Spinal cord (tissue), 10 donors: ENCODE data around the gene TKTL1. TPM values are rescaled to one million over a fixed set of nuclear protein-coding genes. Genes with fewer than 3 reads are reported as not detected.

Experiments used
- DNase-seq, 6 donors: peaks; one replicate each; pipeline versions ENCODE4 v3.0.0 to v3.0.0-alpha.2; 2013 to 2015; ENCODE audit warnings: low spot score in 6 of 6, low read depth in 4 of 6
- H3K27ac ChIP-seq: one replicate; pipeline ENCODE4 v1.5.1; 2013; ENCODE audit warnings: low read depth, low read length, control low read depth
- H3K27me3 ChIP-seq: one replicate; pipeline ENCODE4 v1.6.1; 2013; ENCODE audit warnings: low read length; ENCODE audit not compliant: control insufficient read depth, insufficient read depth
- H3K36me3 ChIP-seq: one replicate; pipeline ENCODE4 v1.6.1; 2013; ENCODE audit warnings: low read length; ENCODE audit not compliant: control insufficient read depth, insufficient read depth
- H3K4me1 ChIP-seq: one replicate; pipeline ENCODE4 v1.6.1; 2013; ENCODE audit warnings: low read length; ENCODE audit not compliant: control insufficient read depth, insufficient read depth
- H3K4me3 ChIP-seq: one replicate; pipeline ENCODE4 v1.5.1; 2013; ENCODE audit warnings: low read depth, low read length, control low read depth
- H3K9me3 ChIP-seq: one replicate; pipeline ENCODE4 v1.6.1; 2013; ENCODE audit warnings: low read length; ENCODE audit not compliant: control insufficient read depth, insufficient read depth
- WGBS: methylation state at CpG from one replicate; pipeline ENCODE4 v1.1.5; 2013; ENCODE audit warnings: missing lambda C conversion rate; ENCODE audit not compliant: insufficient coverage; 5-methylcytosine and 5-hydroxymethylcytosine counted together
- polyA plus RNA-seq, 2 donors: library from polyadenylated mRNA; unstranded; fragments of 120-200 nt; gene quantifications; one replicate each; pipeline ENCODE4 v1.2.1, GENCODE V29; 2013; ENCODE audit not compliant: insufficient read length in 2 of 2
- total RNA-seq, 2 donors: library from RNA; depleted of rRNA in 1 of 2; stranded (reverse); fragments of 120-200 nt in 1 of 2; fragments of >200 nt in 1 of 2; gene quantifications; one replicate each; pipeline versions ENCODE4 v1.2.3 to v1.2.4, GENCODE V29; 2013 to 2014
- donor health status: healthy.

Gene TKTL1
- total and polyA plus RNA-seq, 4 donors = 1.9 to 22.6 (median 15.9) TPM

DNA sequence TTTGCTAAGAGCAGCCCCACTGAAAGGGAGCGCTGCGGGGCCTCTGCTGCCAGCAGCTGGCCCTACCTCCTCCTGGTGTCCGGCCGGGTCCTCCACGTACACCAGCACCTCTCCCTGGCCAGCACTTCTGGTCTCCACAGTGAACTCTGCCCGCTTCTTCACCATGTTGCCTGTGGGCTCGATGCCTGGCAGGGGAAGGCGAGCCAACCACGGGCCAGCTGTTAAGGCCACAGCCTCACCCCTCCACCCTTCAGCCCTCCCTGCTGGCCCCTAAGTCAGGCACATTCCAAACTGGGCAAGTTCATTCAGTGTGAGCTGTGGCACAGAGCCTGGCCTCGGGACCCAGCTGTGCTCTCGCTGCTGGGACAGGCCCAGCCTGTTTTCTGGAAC is 71.1 kb downstream of the TKTL1 start:
- WGBS = 86% methylated on average over 11 of the region's 11 CpGs
- H3K27ac ChIP-seq = no peak overlapping the region
- H3K4me1 ChIP-seq = peaks cover 40% of the 10 kb centered on the region
- no peak overlapping the region for H3K4me3 ChIP-seq
- H3K27me3 ChIP-seq = no peaks in the 10 kb centered on the region
- H3K9me3 ChIP-seq = no peaks in the 10 kb centered on the region
- DNase-seq = no peak
- H3K36me3 ChIP-seq = peaks cover 73% of the 10 kb centered on the region

DNA sequence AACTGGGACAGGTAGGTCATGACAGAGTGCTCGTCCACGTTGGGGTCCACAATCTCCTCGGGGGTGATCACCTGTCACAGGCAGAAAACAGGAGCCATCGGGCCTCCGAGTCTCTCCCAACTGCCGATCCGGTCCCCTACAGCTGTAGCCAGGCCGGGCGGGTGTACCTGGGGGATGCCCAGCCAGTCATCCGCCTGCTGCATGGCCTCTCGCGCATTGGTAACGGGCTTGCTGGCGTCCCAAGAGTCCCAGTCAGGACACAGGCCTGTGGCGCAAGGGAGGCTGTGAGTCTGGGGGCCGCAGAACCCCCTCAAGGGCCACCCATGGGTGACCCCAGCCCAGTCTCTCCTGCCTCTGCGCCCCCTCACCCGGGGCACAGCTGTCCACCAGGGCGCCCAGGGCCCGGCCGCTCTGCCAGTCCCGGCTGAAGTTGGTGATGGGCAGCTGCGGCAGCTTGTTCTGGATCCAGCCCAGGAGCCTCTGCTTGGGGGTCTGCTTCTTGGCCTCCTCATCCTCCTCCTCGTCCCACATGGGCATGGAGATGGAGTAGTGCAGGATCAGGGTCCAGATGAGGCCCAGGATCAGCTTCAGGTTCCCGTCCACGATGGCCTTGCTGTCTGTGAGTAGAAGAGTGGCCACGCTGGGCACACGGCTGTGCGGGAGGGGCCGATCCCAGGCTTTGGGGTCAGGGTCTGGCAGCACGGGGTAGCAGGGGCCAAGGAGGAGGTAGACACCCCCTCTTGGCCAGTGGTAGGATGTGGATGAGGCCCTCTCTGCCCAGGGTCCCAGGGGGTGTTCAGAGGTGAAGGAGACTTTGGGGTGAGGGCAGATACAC is 72.1 kb downstream of the TKTL1 start:
- Histone ChIP-seq H3K27me3 (no peaks in the 10 kb centered on the region), H3K4me1 (peaks cover 50% of the 10 kb centered on the region), H3K9me3 (no peaks in the 10 kb centered on the region), H3K36me3 (peaks cover 62% of the 10 kb centered on the region), H3K27ac (no peak overlapping the region), H3K4me3 (no peak overlapping the region)
- 88% methylated on average over 30 of the region's 31 CpGs for WGBS
- no peak for DNase-seq

DNA sequence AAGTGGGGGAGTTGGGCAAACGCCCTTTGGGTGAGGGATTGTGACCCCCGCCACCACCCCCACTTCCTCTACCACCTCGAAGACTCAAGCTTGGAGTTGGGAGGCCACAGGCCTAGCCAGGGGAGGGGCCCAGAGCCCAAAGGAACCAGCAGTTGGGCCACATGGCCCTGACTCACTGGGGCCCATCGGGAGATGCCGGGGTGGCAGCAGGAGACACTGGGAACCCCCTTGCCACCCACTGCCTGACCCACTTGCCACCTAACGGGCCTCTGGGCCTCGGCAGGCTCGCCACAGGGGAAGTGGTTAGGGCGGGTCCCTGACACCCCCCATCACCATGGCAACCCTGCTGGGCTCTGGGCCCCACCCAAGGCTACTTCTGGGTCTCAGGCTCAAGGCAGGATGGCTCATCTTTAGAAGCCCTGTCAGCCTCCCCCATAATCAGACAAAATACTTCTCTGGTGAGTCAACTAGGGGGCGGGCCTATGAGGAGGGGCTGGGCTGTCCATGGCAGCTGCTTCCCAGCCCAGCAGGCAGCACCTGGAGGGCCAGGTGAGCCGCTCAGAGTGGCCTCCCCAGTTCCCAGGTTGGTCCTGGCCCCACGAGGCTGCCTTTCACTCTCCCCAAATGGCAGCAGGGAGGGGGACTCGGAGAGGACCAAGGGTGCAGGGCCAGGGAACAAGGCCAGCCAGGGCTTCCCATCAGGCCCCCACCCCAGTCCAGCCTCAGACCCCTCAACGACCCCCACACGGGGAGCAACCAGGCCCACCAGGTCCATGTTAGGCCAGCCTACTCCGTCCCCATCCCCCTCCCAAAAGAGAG is 73.2 kb downstream of the TKTL1 start:
- peaks cover 51% of the 10 kb centered on the region for H3K36me3 ChIP-seq
- DNase-seq = peak in 1 of 6 donors; percentile 42
- peak overlapping the region; percentile 92 for H3K27ac ChIP-seq
- H3K27me3 ChIP-seq = no peaks in the 10 kb centered on the region
- H3K4me3 ChIP-seq = peak overlapping the region; percentile 45
- H3K4me1 ChIP-seq = peaks cover 61% of the 10 kb centered on the region
- H3K9me3 ChIP-seq = no peaks in the 10 kb centered on the region
- WGBS = 42% methylated on average over 10 of the region's 16 CpGs

DNA sequence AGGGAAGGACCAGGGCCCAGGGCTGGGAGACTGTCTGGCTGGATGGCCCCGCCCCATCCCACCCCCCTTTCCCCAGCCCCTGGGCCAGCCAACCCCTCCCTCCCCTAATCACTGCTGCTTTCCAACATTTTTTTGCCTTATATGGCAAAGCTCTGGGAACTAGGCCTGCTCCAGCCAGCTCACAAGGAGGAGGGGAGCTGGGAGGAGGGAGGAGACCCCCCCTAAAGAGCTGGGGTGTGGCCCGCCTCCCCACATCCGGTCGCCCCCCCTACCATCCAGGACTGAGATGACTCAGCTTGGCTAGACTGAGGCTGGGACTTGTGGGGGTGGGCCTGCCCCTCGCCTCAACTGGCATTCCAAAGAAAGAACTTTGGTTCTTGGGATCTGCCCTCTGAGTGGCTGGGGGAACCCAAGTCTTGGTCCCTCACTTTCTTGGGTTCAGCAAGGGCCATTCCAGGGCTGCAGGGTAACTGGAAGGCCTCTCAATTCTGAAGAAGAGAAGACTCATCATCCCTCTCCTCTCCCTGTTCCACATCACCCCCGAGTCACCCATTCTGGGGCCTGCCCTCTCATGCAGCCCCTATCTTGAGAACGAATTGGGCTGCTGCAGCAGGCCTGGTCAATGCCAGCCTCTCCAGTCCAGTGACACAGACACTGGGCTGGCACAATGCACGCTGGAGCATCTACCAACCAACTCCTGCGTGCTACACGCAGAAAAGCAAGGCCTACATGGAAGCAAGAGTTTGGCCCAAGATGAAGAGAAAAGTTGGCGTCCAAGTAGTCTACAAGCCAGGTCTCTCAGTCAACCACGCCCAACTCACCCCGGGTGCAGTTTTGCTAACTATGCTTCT is 74.1 kb downstream of the TKTL1 start:
- peak in 2 of 6 donors; percentile 78 to 90 for DNase-seq
- peak overlapping the region; percentile 92 for H3K27ac ChIP-seq
- H3K9me3 ChIP-seq = no peaks in the 10 kb centered on the region
- H3K36me3 ChIP-seq = peaks cover 42% of the 10 kb centered on the region
- peaks cover 66% of the 10 kb centered on the region for H3K4me1 ChIP-seq
- no peaks in the 10 kb centered on the region for H3K27me3 ChIP-seq
- peak overlapping the region; percentile 77 for H3K4me3 ChIP-seq
- 43% methylated on average over 9 of the region's 13 CpGs for WGBS

DNA sequence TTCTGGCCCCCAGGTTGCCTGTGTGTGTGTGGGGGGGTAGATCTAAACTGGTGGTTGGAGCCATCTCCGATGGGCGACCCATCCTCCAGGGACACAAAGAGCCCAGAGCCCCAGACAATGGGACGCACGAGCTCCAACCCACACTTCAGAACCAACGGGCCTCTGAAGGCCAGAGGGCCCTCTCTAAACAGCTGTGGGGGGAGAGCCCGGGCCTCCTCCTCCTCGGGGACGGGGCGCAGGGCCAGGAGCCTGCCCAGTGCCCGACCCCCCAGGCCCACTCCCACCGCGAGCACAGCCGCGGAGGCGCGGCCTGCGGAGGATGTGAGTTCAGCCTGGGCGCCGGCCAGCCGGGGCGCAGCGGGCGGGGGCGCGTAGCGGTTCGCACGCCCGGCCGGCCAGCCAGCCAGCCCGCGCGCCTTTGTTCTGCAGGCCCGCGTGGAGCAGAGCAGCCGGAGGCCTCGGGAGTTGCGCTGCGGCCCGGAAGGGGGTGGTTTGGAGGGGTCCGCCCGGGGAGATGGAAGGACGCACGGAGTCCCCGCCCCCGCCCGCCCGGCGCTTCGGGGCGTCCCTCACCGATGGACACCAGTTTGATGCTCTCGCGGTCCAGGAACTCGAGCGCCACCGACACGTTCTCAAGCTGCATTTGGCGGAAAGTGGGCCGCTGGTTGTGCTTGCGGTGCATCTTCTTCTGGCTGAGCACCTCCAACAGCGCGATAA is 74.9 kb downstream of the TKTL1 start:
- WGBS = 23% methylated on average over 63 of the region's 63 CpGs
- peak overlapping the region; percentile 77 for H3K4me3 ChIP-seq
- H3K27ac ChIP-seq = peak overlapping the region; percentile 91
- no peaks in the 10 kb centered on the region for H3K9me3 ChIP-seq
- H3K36me3 ChIP-seq = peaks cover 35% of the 10 kb centered on the region
- peak in 1 of 6 donors; percentile 62 for DNase-seq
- H3K27me3 ChIP-seq = no peaks in the 10 kb centered on the region
- peaks cover 70% of the 10 kb centered on the region for H3K4me1 ChIP-seq

DNA sequence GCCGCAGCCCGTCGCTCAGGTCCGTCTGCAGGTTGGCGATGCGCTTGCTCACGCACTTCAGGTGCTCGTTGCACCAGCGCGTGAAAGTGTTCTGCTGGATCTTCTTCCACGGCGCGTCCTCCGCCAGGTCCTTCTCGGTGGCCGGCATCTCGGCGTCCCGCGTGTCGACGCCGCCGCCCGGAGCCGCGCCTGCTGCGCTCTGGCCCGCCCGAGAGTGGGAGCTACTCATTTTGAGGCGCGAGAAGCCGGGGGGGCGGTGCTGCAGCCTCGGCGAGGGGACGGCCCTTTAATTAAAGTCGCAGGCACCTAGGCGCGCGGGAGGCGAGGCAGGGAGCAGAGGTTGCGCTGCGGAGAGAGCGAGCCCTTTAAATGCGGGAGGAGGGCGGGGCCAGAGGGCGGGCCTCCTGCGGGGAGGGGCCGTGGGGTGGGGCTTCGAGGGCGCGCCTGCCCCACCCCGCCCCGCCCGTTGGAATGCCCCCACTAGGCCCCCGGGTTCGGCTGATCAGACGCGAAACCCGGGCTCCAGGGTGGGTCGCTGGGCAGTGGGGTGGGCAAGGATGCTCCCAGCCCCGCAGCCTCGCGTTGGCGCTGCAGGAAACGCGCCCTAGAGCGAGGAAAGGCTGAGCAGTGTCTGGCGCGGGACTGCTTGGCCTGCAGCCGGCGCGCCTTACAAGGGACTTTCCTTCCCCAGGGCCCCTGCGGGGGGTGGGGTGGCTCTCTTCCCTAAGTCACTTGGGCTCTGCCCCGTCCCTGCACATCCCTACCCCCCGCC is 75.6 kb downstream of the TKTL1 start:
- peak in 3 of 6 donors; percentile 80 to 97 (median 96) for DNase-seq
- no peaks in the 10 kb centered on the region for H3K9me3 ChIP-seq
- peaks cover 70% of the 10 kb centered on the region for H3K4me1 ChIP-seq
- H3K4me3 ChIP-seq = peak overlapping the region; percentile 77
- no peaks in the 10 kb centered on the region for H3K27me3 ChIP-seq
- peaks cover 27% of the 10 kb centered on the region for H3K36me3 ChIP-seq
- peak overlapping the region; percentile 80 for H3K27ac ChIP-seq
- WGBS = 18% methylated on average over 75 of the region's 77 CpGs

DNA sequence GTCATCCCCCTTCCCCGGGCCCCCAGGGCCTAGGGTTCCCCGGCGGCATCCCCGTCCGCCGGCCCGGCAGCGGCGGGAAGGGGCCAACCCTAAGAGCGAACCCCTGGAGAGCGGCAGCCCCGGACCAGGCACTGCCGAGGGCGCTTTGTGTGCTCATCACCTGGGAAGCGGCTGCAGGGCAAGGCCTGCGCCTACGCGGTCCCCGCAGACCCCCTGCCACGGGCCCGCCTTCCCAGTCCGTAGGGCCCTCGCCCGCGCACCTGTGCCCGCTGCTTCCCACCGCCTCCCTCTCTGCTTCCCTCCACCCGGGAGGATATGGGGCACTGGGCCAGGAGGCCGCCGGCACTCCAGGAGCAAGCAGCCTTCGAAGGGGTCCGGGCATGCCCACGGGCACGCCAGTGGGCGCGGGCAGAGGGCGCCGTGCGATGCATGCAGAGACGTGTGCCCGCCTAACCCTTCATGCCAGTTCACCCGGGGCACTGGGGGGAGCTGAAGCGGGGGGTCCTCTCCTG is 76.2 kb downstream of the TKTL1 start:
- H3K27ac ChIP-seq = peak overlapping the region; percentile 52
- no peaks in the 10 kb centered on the region for H3K9me3 ChIP-seq
- peaks cover 21% of the 10 kb centered on the region for H3K36me3 ChIP-seq
- H3K27me3 ChIP-seq = no peaks in the 10 kb centered on the region
- peak overlapping the region; percentile 48 for H3K4me3 ChIP-seq
- 38% methylated on average over 42 of the region's 43 CpGs for WGBS
- DNase-seq = no peak
- H3K4me1 ChIP-seq = peaks cover 65% of the 10 kb centered on the region

DNA sequence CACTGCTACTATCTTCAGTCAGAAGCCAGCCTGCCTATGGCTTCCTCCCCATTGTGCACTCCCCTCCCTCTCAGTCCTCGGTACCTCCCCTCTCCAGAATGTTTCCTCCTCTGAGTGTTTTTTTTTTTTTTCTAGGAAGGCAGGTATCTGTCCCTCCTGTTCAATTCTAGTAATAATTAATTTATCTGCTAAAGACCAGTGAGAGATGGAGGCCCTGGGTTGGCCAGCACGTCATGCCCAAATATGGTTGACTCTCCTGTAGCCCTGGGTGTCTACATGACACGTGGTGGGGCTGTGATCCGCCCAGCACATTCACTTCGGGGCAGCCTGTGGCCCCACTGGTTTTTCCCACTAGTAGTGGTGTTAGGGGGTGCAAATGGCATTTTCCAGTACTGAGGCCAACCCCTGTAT is 77.0 kb downstream of the TKTL1 start:
- WGBS = 42% methylated on average over 2 of the region's 5 CpGs

More for the DNA sequence above, 77.0 kb downstream of the TKTL1 start:
- H3K4me3 ChIP-seq = no peak overlapping the region
- H3K4me1 ChIP-seq = peaks cover 63% of the 10 kb centered on the region
- no peak for DNase-seq
- H3K27me3 ChIP-seq = no peaks in the 10 kb centered on the region
- no peaks in the 10 kb centered on the region for H3K9me3 ChIP-seq
- no peak overlapping the region for H3K27ac ChIP-seq
- peaks cover 13% of the 10 kb centered on the region for H3K36me3 ChIP-seq
